ENCODE results near the gene KIF16B.

DNA sequence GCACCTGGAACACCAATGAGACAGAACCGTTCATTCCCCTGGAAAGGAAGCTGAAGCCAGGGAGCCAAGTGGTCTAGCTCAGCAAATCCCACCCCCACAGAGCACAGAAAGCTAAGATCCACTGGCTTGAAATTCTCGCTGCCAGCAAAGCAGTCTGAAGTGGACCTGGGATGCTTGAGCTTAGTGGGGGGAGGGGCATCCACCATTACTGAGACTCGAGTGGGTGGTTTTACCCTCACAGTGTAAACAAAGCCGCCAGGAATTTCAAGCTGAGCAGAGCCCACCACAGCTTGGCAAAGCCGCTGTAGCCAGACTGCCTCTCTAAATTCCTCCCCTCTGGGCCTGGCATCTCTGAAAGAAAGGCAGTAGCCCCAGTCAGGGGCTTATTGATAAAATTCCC is 53.1 kb downstream of the KIF16B start:
- TF ChIP-seq, protein P1, sequence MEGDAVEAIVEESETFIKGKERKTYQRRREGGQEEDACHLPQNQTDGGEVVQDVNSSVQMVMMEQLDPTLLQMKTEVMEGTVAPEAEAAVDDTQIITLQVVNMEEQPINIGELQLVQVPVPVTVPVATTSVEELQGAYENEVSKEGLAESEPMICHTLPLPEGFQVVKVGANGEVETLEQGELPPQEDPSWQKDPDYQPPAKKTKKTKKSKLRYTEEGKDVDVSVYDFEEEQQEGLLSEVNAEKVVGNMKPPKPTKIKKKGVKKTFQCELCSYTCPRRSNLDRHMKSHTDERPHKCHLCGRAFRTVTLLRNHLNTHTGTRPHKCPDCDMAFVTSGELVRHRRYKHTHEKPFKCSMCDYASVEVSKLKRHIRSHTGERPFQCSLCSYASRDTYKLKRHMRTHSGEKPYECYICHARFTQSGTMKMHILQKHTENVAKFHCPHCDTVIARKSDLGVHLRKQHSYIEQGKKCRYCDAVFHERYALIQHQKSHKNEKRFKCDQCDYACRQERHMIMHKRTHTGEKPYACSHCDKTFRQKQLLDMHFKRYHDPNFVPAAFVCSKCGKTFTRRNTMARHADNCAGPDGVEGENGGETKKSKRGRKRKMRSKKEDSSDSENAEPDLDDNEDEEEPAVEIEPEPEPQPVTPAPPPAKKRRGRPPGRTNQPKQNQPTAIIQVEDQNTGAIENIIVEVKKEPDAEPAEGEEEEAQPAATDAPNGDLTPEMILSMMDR (conservative IDR thresholded peaks at IDR 0.05 in 1 of 2, IDR thresholded peaks at IDR 0.05 in 1 of 2; ENCODE audit: extremely low read depth in 1 of 2, insufficient read depth in 1 of 2, low read depth in 1 of 2, low read length in 2 of 2) = no peak
- no peak for TF ChIP-seq EZH2 (IDR thresholded peaks at IDR 0.05; ENCODE audit: borderline replicate concordance, low read length)

Measured in mammary epithelial cell (primary cell).